Stromal cell of bone marrow (primary cell): ENCODE measurements around the gene CACNA2D1.

Experiments used
- DNase-seq: peaks from one replicate; pipeline ENCODE4 v3.0.0-alpha.2; 2012; ENCODE audit warnings: low read depth

The CACNA2D1 gene

GRCh38 chr7:82343716-82344115 lies 99.9 kb downstream of the CACNA2D1 start:
- no peak for DNase-seq

DNA sequence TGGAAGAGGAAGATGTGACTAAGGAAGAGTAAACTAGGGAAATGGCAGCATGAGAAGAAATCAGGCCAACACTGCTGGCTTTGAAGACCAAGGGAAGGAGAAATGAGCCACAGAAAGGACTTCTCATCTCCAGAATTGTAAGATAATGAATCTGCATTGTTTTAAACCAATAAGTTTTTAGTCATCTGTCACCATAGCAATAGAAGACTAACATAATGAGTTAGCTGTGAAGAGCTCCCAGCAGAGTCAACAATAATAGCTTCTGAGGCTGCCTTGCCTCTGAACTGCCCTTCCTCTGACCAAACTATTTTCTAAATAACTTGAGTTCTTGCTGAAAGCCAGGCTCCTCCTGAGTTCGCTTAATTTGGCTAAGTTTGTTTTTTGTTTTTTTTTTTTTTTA lies 103.6 kb downstream of the CACNA2D1 start:
- peak; percentile 34 for DNase-seq

DNA sequence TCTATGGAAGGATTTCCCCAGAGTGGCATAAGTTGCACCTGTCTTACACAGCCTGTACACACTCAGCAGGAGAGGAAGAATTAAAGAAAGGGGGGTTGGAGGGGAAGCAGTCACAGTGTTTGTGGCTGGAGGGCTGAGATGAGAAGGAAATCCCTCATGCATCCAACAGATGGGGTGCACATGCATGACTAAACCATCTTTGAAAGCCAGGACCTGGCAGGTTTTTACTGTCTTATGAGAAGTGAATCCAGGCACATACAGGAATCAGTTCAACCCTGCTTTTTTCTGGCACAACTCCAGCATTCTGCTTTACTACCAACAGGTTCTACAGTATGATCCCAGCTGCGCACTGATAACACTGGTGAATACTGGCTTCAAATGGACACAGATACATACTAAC lies 107.7 kb downstream of the CACNA2D1 start:
- no peak for DNase-seq

DNA sequence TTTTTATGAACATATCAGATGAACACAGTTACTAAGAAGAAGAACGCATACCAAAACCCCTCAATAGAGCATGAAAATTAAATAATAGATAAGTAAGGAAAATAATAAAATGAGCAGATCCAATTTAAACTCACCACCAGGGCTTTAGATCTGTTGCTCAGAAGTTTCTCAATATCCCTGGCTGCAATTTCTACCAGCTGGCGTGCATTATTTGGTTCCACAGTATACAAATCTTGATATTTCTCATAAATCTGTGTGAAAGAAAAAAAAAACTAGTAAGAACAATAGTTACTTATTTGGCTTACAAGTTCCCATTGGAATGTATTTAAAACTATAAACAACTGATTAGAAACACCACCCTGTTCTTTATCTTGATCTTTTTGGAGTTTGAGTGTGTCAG lies 108.6 kb downstream of the CACNA2D1 start:
- no peak for DNase-seq

DNA sequence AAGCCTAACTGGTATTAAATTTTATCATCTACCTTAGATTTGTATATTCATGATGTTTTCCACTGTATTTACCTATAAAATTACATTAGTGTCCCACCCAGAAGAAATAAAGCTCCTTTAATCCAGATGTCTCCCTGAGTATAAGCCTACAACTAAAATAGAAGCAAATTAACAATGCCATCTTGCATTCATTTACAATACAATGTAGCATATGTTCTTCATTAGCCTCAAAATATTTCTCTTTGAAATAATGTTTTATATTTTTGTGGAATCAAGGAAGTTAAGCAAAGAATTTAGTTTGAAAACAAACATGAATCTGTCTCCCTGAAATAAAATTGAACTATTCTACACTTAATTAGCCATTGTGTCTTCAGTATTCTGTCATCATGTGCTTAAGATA lies 112.3 kb downstream of the CACNA2D1 start:
- DNase-seq = no peak

DNA sequence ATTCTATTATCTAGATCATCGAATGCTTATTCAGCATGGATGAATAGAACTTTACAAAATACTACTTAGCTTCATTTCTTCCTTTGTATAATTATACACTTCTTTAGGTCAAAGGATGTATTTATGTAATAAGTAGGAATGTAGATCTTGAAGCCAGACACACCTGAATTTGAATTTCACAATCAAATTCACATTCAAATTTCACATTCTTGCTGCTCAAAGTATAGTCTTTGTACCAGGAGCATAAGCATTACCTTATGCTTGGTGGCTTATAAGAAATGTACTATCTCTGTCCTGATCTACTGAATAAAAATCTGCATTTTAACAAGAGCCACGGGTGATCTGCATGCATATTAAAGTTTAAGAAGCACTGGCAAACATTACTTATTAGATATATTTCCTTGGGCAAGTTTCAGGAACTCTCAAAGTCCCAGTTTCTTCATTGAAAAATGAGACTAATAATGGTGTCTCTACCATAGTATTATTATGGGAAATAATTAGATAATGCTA lies 112.8 kb downstream of the CACNA2D1 start:
- DNase-seq = no peak

DNA sequence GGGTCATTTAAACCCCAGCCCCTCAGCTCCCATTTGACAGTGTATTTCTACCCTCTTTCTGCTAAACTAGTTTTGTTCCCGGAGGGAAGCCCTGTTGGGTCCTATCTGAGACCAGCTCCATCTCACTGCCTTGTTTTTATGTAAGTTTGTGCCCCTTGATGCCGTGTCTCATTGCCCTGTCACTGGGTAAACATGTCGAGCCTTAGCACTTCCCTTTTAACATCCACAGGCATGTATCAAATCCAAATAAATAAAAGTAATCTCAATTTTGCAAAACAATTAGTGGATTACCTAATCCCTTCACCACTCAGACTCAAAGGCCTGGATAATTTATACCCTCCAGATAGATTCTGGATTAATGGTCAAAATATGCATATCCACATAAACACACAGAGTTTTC lies 115.7 kb downstream of the CACNA2D1 start:
- no peak for DNase-seq

- no peak for DNase-seq
Observed at GRCh38 chr7:82325416-82325815, 118.2 kb downstream of the CACNA2D1 start.

DNA sequence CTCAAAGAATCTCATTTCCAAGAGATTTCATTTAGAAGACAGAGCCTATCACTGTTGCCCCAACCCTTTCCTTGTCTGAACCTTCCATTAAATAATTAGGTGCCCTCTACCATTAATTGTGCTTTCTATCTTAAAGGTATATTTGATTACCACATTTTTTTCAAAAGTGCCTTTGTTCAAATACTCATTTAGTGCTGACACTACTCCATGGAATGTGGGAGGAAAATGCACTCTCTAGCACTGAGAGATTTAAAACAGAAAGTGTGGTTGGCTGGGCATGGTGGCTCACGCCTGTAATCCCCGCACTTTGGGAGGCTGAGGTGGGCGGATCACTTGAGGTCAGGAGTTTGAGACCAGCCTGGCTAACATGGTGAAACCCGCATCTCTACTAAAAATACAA lies 119.8 kb downstream of the CACNA2D1 start:
- no peak for DNase-seq

DNA sequence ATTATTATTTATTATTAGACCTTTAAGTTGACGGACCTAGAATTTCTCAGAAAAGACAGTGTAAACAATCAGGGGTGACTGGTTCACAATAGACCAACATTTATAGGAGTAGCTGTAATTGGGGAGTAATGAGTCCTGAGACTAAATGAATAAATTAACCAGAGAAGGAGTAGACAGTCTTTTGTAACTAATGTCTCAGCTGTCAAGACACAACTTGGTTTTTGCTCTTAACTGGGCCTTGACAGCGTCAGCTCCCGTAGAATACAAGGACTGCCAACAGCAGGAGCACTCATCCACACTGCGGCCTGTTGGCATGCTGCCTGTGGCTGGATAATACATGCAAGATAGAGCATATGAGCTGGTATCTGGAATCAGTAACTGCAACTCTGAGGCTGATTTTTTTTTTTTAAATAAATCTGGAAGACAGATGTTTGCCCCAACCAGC lies 123.9 kb downstream of the CACNA2D1 start:
- DNase-seq = peak; percentile 76

- no peak for DNase-seq
Observed at GRCh38 chr7:82318786-82319185, 124.8 kb downstream of the CACNA2D1 start.

DNA sequence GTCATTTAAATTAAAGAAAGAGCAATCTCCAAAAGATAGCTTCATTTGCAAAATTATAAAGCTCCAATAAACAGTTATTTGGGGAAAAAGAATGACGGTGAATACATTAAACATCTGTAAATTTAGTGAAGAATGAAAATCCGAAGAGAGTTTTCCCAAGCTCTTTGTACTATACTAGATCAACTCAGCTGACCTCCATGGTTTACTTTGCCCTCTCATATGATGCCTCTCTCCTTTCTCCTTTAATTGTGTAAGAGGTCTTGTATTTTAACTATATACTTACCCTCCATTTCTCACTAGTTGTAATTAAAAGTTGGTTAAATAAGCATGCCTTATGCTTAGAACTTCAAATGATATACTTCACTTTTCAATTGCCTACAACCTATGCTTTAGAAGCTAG lies 125.8 kb downstream of the CACNA2D1 start:
- no peak for DNase-seq

- DNase-seq = no peak
Observed at GRCh38 chr7:82317257-82317721, 126.3 kb downstream of the CACNA2D1 start.

DNA sequence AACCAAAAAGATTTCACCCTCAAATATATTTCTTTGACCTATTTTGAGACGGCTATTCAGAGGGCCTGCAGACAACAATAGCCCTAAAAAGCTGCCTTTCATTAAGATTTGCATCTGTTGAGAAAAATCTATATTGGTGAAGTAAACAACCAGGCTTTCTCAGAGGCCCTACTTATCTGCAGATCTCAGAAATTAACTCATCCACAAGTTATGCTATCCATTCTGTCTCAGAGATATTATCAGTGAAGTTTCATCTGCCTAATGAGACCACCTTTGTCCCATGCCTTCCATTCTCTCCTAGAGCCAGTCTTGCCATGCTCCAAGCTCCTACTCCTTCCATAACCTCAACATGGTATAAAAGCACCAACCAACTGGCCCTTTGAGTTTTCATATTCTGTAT lies 130.3 kb downstream of the CACNA2D1 start:
- DNase-seq = no peak

GRCh38 chr7:82312646-82313045 lies 130.9 kb downstream of the CACNA2D1 start:
- no peak for DNase-seq

- DNase-seq = no peak
Observed at GRCh38 chr7:82305347-82306005, 138.1 kb downstream of the CACNA2D1 start.

- no peak for DNase-seq
Observed at GRCh38 chr7:82294865-82295264, 148.7 kb downstream of the CACNA2D1 start.

DNA sequence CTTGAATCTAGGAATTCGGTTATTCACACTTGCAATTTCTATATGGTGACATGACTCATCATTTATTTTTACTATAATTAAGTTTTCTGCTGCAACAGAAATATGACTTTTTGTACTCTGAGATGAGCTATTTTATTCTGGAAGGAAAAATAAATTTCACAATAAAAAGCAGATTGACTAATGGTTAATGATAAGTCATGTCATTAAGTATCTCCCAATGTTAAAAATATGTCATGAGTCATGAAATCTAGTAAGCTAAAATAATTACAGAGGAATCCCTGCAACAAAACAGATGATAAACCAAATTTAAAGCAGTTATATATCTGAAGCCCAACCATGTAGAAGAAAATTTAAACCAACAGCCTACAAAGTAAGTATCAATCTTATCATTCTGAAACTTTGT lies 149.2 kb downstream of the CACNA2D1 start:
- DNase-seq = no peak

DNA sequence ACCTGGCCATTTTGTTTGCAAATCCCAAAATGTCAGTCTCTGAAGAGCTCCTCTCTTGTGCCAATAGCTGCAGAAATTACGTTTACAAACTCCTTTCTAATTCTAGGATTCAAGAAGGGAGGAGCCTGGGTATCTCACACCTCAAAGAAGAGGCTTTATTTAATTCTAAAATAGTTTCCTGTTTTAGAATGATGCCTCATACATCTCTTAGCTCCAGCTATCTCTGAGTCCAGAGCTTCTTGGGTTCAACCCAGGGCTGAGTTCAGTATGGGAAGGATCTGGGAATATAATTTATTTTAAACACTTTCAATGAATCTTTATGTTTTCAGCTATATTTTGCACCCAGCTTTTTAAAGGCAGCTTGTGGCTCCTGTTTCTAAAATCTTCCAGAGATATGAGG lies 150.1 kb downstream of the CACNA2D1 start:
- DNase-seq = no peak

DNA sequence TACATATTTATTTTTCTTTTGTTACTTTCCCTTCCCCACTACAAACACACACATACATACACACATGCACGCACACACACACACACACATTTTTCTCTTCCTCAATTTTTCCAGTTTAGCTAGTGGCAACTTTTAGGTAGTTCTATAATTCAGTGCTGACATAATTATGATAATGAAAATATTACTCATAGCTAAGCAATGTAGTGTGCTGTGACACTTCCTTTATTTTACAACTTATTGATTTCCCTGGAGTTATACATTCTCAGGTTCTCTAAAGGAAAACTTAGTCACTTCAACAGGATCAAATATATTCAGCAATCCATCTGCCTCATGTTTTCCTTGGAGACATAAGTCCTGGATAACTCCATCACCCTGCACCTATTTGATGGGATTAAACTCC lies 151.6 kb downstream of the CACNA2D1 start:
- DNase-seq = no peak

- no peak for DNase-seq
Observed at GRCh38 chr7:82289889-82290288, 153.7 kb downstream of the CACNA2D1 start.

GRCh38 chr7:82289152-82289535 lies 154.4 kb downstream of the CACNA2D1 start:
- no peak for DNase-seq

GRCh38 chr7:82286798-82287140 lies 156.8 kb downstream of the CACNA2D1 start:
- no peak for DNase-seq

GRCh38 chr7:82286096-82286797 lies 157.3 kb downstream of the CACNA2D1 start:
- DNase-seq = no peak
